SK-N-SH treated with all-trans-retinoic acid at 6 μM for 48 hours (cell line): Measurements from ENCODE around the gene CDC20.

Experiments used
- ATAC-seq: fragments of 200-7000 bp; cut with Tn5 transposase; 3 replicates; pipeline ENCODE4 v1.9.1; 2020; ENCODE audit warnings: mild to moderate bottlenecking, moderate library complexity
- BACH2 ChIP-seq: fragments of 250-450 bp; sonication (Bioruptor Pico); IDR thresholded peaks from 2 replicates; pipeline ENCODE4 v1.9.0; 2021; ENCODE audit warnings: mild to moderate bottlenecking, borderline replicate concordance
- CSRNP3 ChIP-seq: fragments of 250-450 bp; sonication (Bioruptor Pico); IDR thresholded peaks from 2 replicates; pipeline ENCODE4 v1.5.1; 2021; ENCODE audit warnings: mild to moderate bottlenecking, moderate library complexity
- ESRRG ChIP-seq: fragments of 250-450 bp; sonication (Bioruptor Pico); IDR thresholded peaks from 2 replicates; pipeline ENCODE4 v1.6.1; 2021; ENCODE audit warnings: mild to moderate bottlenecking
- GLIS3 ChIP-seq: fragments of 250-450 bp; sonication (Bioruptor Pico); IDR thresholded peaks from 2 replicates; pipeline ENCODE4 v1.5.0; 2020; ENCODE audit warnings: mild to moderate bottlenecking, moderate library complexity
- OSR1 ChIP-seq: fragments of 250-450 bp; sonication (Bioruptor Pico); IDR thresholded peaks from 2 replicates; pipeline ENCODE4 v1.8.0; 2022; ENCODE audit warnings: moderate library complexity, mild to moderate bottlenecking, inconsistent platforms
- PPARA ChIP-seq: fragments of 250-450 bp; sonication (Bioruptor Pico); IDR thresholded peaks from 2 replicates; pipeline ENCODE4 v1.5.0; 2020; ENCODE audit warnings: mild to moderate bottlenecking, borderline replicate concordance
- SNAI2 ChIP-seq: fragments of 250-450 bp; sonication (Bioruptor Pico); IDR thresholded peaks from 2 replicates; pipeline ENCODE4 v1.5.0; 2020; ENCODE audit warnings: mild to moderate bottlenecking, moderate library complexity
- TCF4 ChIP-seq: fragments of 250-450 bp; sonication (Bioruptor Pico); IDR thresholded peaks from 2 replicates; pipeline ENCODE4 v1.8.0; 2021; ENCODE audit warnings: mild to moderate bottlenecking, moderate library complexity, borderline replicate concordance
- TOX ChIP-seq: fragments of 250-450 bp; sonication (Bioruptor Pico); IDR thresholded peaks from 2 replicates; pipeline ENCODE4 v1.8.0; 2021; ENCODE audit warnings: mild to moderate bottlenecking, moderate library complexity, borderline replicate concordance
- ZC3H10 ChIP-seq: fragments of 250-450 bp; sonication (Bioruptor Pico); IDR thresholded peaks from 2 replicates; pipeline ENCODE4 v1.5.1; 2021; ENCODE audit warnings: mild to moderate bottlenecking, moderate library complexity
- ZFP3 ChIP-seq: fragments of 250-450 bp; sonication (Bioruptor Pico); IDR thresholded peaks from 2 replicates; pipeline ENCODE4 v1.5.0; 2020; ENCODE audit warnings: mild to moderate bottlenecking, moderate library complexity
- ZFP30 ChIP-seq: fragments of 450-650 bp; formaldehyde crosslinking; IDR thresholded peaks from 2 replicates; pipeline ENCODE4 v1.5.0; 2022; ENCODE audit warnings: mild to moderate bottlenecking, moderate library complexity
- ZNF565 ChIP-seq: fragments of 450-650 bp; formaldehyde crosslinking; conservative IDR thresholded peaks from 2 replicates; pipeline ENCODE4 v1.5.0; 2020; ENCODE audit warnings: low read depth, mild to moderate bottlenecking, moderate library complexity
- ZNF70 ChIP-seq: fragments of 450-650 bp; formaldehyde crosslinking; IDR thresholded peaks from 2 replicates; pipeline ENCODE4 v1.5.0; 2020; ENCODE audit warnings: mild to moderate bottlenecking, moderate library complexity
- ZNF8 ChIP-seq: fragments of 450-650 bp; formaldehyde crosslinking; IDR thresholded peaks from 2 replicates; pipeline ENCODE4 v1.5.0; 2020; ENCODE audit warnings: mild to moderate bottlenecking, moderate library complexity
- TF ChIP-seq, protein P1 (sequence below): fragments of 250-450 bp; sonication (Bioruptor Pico); IDR thresholded peaks from 2 replicates; pipeline ENCODE4 v1.8.0; 2021; ENCODE audit warnings: low read depth, mild to moderate bottlenecking, moderate library complexity, borderline replicate concordance
- TF ChIP-seq, protein P2 (sequence below): fragments of 250-450 bp; sonication (Bioruptor Pico); IDR thresholded peaks from 2 replicates; pipeline ENCODE4 v1.5.1; 2020; ENCODE audit warnings: low read depth, mild to moderate bottlenecking, moderate library complexity
- TF ChIP-seq, protein P3 (sequence below): fragments of 250-450 bp; sonication (Bioruptor Pico); IDR thresholded peaks from 2 replicates; pipeline ENCODE4 v1.8.0; 2020; ENCODE audit warnings: mild to moderate bottlenecking, moderate library complexity, borderline replicate concordance

CDC20 gene

DNA sequence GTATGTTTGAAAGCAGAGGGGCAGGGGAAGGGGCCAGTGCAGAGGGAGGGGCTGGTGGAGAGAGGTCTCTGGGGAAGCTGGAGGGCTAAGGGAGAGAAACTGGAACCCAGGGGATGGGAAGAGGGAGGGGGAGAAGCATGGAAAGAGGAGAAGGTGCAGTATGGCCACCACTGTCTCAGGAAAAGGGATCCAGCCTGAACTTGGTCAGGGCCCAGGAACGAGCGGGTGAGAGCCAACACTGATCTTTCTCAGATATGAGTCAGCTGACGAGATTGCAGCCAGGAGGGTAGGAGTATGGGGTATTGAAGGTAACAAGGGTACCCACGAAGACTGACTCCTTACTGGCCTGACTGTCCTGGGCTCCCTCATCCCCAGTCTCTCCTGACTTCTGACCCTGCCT is 40.0 kb upstream of the CDC20 start:
- TF ChIP-seq TOX (CRISPR knock-in tag) (no peak), CSRNP3 (CRISPR knock-in tag) (no peak), SNAI2 (CRISPR knock-in tag) (no peak), GLIS3 (no peak), ZFP30 (CRISPR knock-in tag) (no peak), OSR1 (CRISPR knock-in tag) (no peak), ZFP3 (CRISPR knock-in tag) (no peak), ZNF70 (no peak), ZC3H10 (CRISPR knock-in tag) (no peak), PPARA (CRISPR knock-in tag) (no peak), TCF4 (CRISPR knock-in tag) (no peak), ZNF8 (CRISPR knock-in tag) (no peak), ZNF565 (CRISPR knock-in tag) (no peak)
- TF ChIP-seq, protein P1, sequence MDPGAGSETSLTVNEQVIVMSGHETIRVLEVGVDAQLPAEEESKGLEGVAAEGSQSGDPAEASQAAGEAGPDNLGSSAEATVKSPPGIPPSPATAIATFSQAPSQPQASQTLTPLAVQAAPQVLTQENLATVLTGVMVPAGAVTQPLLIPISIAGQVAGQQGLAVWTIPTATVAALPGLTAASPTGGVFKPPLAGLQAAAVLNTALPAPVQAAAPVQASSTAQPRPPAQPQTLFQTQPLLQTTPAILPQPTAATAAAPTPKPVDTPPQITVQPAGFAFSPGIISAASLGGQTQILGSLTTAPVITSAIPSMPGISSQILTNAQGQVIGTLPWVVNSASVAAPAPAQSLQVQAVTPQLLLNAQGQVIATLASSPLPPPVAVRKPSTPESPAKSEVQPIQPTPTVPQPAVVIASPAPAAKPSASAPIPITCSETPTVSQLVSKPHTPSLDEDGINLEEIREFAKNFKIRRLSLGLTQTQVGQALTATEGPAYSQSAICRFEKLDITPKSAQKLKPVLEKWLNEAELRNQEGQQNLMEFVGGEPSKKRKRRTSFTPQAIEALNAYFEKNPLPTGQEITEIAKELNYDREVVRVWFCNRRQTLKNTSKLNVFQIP (CRISPR knock-in tag) = no peak
- TF ChIP-seq, protein P2, sequence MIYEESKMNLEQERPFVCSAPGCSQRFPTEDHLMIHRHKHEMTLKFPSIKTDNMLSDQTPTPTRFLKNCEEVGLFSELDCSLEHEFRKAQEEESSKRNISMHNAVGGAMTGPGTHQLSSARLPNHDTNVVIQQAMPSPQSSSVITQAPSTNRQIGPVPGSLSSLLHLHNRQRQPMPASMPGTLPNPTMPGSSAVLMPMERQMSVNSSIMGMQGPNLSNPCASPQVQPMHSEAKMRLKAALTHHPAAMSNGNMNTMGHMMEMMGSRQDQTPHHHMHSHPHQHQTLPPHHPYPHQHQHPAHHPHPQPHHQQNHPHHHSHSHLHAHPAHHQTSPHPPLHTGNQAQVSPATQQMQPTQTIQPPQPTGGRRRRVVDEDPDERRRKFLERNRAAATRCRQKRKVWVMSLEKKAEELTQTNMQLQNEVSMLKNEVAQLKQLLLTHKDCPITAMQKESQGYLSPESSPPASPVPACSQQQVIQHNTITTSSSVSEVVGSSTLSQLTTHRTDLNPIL (CRISPR knock-in tag) = no peak
- TF ChIP-seq, protein P3, sequence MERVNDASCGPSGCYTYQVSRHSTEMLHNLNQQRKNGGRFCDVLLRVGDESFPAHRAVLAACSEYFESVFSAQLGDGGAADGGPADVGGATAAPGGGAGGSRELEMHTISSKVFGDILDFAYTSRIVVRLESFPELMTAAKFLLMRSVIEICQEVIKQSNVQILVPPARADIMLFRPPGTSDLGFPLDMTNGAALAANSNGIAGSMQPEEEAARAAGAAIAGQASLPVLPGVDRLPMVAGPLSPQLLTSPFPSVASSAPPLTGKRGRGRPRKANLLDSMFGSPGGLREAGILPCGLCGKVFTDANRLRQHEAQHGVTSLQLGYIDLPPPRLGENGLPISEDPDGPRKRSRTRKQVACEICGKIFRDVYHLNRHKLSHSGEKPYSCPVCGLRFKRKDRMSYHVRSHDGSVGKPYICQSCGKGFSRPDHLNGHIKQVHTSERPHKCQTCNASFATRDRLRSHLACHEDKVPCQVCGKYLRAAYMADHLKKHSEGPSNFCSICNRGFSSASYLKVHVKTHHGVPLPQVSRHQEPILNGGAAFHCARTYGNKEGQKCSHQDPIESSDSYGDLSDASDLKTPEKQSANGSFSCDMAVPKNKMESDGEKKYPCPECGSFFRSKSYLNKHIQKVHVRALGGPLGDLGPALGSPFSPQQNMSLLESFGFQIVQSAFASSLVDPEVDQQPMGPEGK (CRISPR knock-in tag) = no peak

DNA sequence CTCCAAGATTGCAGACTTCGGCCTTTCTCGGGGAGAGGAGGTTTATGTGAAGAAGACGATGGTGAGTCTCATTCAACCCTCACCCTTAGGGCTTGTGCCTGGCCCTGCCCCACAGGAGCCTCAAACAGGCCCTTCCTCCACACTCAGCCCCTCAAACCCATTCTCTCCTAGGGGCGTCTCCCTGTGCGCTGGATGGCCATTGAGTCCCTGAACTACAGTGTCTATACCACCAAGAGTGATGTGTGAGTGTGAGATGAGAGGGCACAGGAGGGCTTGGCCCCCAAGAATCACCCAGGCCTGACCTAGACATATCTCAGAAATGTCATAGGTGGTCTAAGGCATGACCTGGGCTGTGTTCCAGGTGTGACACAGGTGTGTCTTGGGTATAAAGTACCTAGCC is 39.5 kb upstream of the CDC20 start:
- ATAC-seq = no peak
- TF ChIP-seq ZFP30 (CRISPR knock-in tag) = no peak
- no peak for TF ChIP-seq ZNF565 (CRISPR knock-in tag)
- TF ChIP-seq ZNF8 (CRISPR knock-in tag) = no peak
- TF ChIP-seq PPARA (CRISPR knock-in tag) = no peak
- TF ChIP-seq, protein P3 (CRISPR knock-in tag) = no peak
- TF ChIP-seq ESRRG (CRISPR knock-in tag) = no peak

More for the DNA sequence above, 40.0 kb upstream of the CDC20 start:
- no peak for ATAC-seq

GRCh38 chr1:43319766-43320165 is 39.0 kb upstream of the CDC20 start:
- no peak for TF ChIP-seq TOX (CRISPR knock-in tag)
- no peak for TF ChIP-seq OSR1 (CRISPR knock-in tag)
- TF ChIP-seq, protein P3 (CRISPR knock-in tag) = no peak
- TF ChIP-seq BACH2 (CRISPR knock-in tag) = no peak
- no peak for TF ChIP-seq ZNF70
- no peak for TF ChIP-seq ESRRG (CRISPR knock-in tag)
- no peak for TF ChIP-seq ZNF565 (CRISPR knock-in tag)
- no peak for ATAC-seq
